GM18868 (cell line): ENCODE data around the gene ATP9A.
A peak's percentile ranks its signal among the peaks of the same experiment; 100 is the strongest.

Source experiments
- ATAC-seq: cut with Tn5 transposase; IDR thresholded peaks from one replicate; pipeline ENCODE4 v1.9.1; 2021; ENCODE audit warnings: mild to moderate bottlenecking, moderate library complexity; ENCODE audit not compliant: unreplicated experiment

Gene ATP9A

GRCh38 chr20:51631953-51632352 lies 136.2 kb downstream of the ATP9A start:
- ATAC-seq: no peak

- peak; percentile 63 for ATAC-seq
These were observed 136.9 kb downstream of the ATP9A start for GRCh38 chr20:51631011-51631950.

- ATAC-seq: no peak
These were observed 138.7 kb downstream of the ATP9A start for GRCh38 chr20:51629399-51630058.

- no peak for ATAC-seq
These were observed 139.4 kb downstream of the ATP9A start for GRCh38 chr20:51628533-51629398.

- no peak for ATAC-seq
These were observed 140.6 kb downstream of the ATP9A start for GRCh38 chr20:51627586-51627985.

GRCh38 chr20:51625105-51625504 lies 143.1 kb downstream of the ATP9A start:
- no peak for ATAC-seq

- ATAC-seq: no peak
These were observed 143.9 kb downstream of the ATP9A start for GRCh38 chr20:51624157-51624731.

GRCh38 chr20:51623255-51623654 lies 144.9 kb downstream of the ATP9A start:
- ATAC-seq: no peak

- no peak for ATAC-seq
These were observed 146.0 kb downstream of the ATP9A start for GRCh38 chr20:51622004-51622874.

GRCh38 chr20:51620432-51620831 lies 147.8 kb downstream of the ATP9A start:
- no peak for ATAC-seq

GRCh38 chr20:51616060-51616459 lies 152.1 kb downstream of the ATP9A start:
- ATAC-seq: no peak

GRCh38 chr20:51614687-51615086 lies 153.5 kb downstream of the ATP9A start:
- ATAC-seq: no peak

- no peak for ATAC-seq
These were observed 154.6 kb downstream of the ATP9A start for GRCh38 chr20:51613580-51613979.

- no peak for ATAC-seq
These were observed 155.3 kb downstream of the ATP9A start for GRCh38 chr20:51612896-51613295.

- no peak for ATAC-seq
These were observed 156.6 kb downstream of the ATP9A start for GRCh38 chr20:51611625-51611890.

- ATAC-seq: no peak
These were observed 157.2 kb downstream of the ATP9A start for GRCh38 chr20:51610761-51611624.

GRCh38 chr20:51610111-51610510 lies 158.1 kb downstream of the ATP9A start:
- no peak for ATAC-seq

GRCh38 chr20:51609251-51609650 lies 158.9 kb downstream of the ATP9A start:
- no peak for ATAC-seq

GRCh38 chr20:51608061-51608460 lies 160.1 kb downstream of the ATP9A start:
- ATAC-seq: no peak
